ENCODE results near the gene VPS25.

DNA sequence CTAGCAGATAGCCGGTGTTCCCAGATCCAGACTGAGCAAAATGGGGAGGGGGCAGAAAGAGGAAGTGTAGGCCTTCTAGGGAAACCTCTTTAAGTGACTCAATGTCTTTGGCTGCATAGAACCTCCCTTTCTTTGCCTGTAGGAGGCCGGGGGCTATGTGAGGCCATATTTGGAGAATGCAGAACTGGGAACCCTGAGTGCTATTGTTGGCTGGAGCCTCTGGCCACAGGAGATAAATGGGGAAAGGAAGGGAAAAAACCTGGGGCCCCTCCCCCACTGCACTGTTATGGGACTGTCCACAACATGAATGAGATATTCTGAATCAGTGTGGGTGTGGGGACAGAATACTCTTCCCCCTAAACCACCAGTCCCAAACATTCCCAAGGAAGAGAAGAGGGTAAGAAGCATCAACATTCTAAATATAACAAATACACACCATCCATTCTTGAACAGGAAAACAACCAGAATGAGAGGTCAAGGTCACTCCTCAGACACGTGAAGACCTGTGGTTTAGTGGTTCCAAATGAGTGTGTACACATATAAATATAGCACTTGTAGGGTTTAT is 2.4 kb downstream of the VPS25 start:
- no peak for TF ChIP-seq POLR2A (IDR thresholded peaks at IDR 0.05)
- TF ChIP-seq, protein P1, sequence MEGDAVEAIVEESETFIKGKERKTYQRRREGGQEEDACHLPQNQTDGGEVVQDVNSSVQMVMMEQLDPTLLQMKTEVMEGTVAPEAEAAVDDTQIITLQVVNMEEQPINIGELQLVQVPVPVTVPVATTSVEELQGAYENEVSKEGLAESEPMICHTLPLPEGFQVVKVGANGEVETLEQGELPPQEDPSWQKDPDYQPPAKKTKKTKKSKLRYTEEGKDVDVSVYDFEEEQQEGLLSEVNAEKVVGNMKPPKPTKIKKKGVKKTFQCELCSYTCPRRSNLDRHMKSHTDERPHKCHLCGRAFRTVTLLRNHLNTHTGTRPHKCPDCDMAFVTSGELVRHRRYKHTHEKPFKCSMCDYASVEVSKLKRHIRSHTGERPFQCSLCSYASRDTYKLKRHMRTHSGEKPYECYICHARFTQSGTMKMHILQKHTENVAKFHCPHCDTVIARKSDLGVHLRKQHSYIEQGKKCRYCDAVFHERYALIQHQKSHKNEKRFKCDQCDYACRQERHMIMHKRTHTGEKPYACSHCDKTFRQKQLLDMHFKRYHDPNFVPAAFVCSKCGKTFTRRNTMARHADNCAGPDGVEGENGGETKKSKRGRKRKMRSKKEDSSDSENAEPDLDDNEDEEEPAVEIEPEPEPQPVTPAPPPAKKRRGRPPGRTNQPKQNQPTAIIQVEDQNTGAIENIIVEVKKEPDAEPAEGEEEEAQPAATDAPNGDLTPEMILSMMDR (IDR thresholded peaks at IDR 0.05 in 4 of 5, conservative IDR thresholded peaks at IDR 0.05 in 1 of 5) = no peak

Data from gastrocnemius medialis (tissue), 4 donors.